Body of pancreas (tissue), 4 donors: ENCODE measurements around the gene TRPV6. TPM values are rescaled to one million over a fixed set of nuclear protein-coding genes. Genes with fewer than 3 reads are reported as not detected.

ENCODE experiments used
- ATAC-seq: fragments of 150-250 bp; one replicate; pipeline ENCODE4 v1.9.1; 2016
- DNase-seq, 4 donors: peaks; one replicate each; pipeline ENCODE4 v3.0.0-alpha.2; 2019
- H3K27ac ChIP-seq, 4 donors: fragments of 200-600 bp; sonication (generic); 1 replicate in 3 of 4; 2 replicates in 1 of 4; pipeline versions ENCODE4 v1.5.1 to v1.6.1; 2016 to 2019; ENCODE audit warnings: mild to moderate bottlenecking in 1 of 4, mixed read lengths in 1 of 4, moderate library complexity in 1 of 4
- H3K27me3 ChIP-seq, 2 donors: fragments of 200-600 bp; sonication (generic); one replicate each; pipeline ENCODE4 v1.6.0; 2016; ENCODE audit warnings: mild to moderate bottlenecking in 1 of 2
- H3K36me3 ChIP-seq, 2 donors: fragments of 200-600 bp; sonication (generic); replicated peaks in 1 of 2; 2 replicates each; pipeline ENCODE4 v1.5.1; 2016; ENCODE audit warnings: low read depth in 2 of 2; ENCODE audit not compliant: insufficient read depth in 1 of 2
- H3K4me1 ChIP-seq: fragments of 200-600 bp; sonication (generic); one replicate; pipeline ENCODE4 v1.6.0; 2016
- H3K4me3 ChIP-seq, 2 donors: fragments of 200-600 bp; sonication (generic); 1 replicate in 1 of 2; 2 replicates in 1 of 2; pipeline ENCODE4 v1.5.1; 2016 to 2019
- H3K9me3 ChIP-seq, 3 donors: fragments of 200-600 bp; sonication (generic); 1 replicate in 2 of 3; 2 replicates in 1 of 3; pipeline ENCODE4 v1.5.1; 2016
- CTCF ChIP-seq, 7 experiments: fragments of 450-650 bp in 4 of 7; fragments of 200-600 bp in 3 of 7; sonication (generic) in 3 of 7; IDR thresholded peaks; one replicate each; pipeline ENCODE4 v1.5.1; 2016 to 2019; ENCODE audit warnings: antibody characterized with exemption in 7 of 7
- POLR2A ChIP-seq, 3 donors: fragments of 450-650 bp; IDR thresholded peaks; one replicate each; pipeline ENCODE4 v1.6.1; 2016; ENCODE audit warnings: antibody characterized with exemption in 3 of 3, mild to moderate bottlenecking in 2 of 3
- WGBS, 2 donors: methylation state at CpG; one replicate each; pipeline ENCODE4 v1.1.5; 2017; 5-methylcytosine and 5-hydroxymethylcytosine counted together
- intact Hi-C: fragments of 100-400 bp; cut with DNase I; formaldehyde crosslinking; loops from one replicate; pipeline ENCODE4 v1.15.1; 2023
- total RNA-seq, 2 donors: library from RNA; depleted of rRNA; stranded (reverse); fragments of >200 nt; gene quantifications; one replicate each; pipeline ENCODE4 v1.1.0, GENCODE V29; 2016

TRPV6 gene
- total RNA-seq, 2 donors from 2014 or later, result 61.7 to 110 TPM

GRCh38 chr7:142833174-142834048, 52.1 kb downstream of the TRPV6 start:
- Histone ChIP-seq H3K4me1 (no peaks in the 10 kb centered on the region), H3K9me3 (no peaks in the 10 kb centered on the region), H3K4me3 (no peak overlapping the region), H3K27me3 (no peaks in the 10 kb centered on the region), H3K27ac (no peak overlapping the region), H3K36me3 (no peaks in the 10 kb centered on the region)
- TF ChIP-seq CTCF (IDR thresholded peaks at IDR 0.05) (no peak), POLR2A (IDR thresholded peaks at IDR 0.05) (no peak)
- no peak for DNase-seq
- WGBS, 2 donors, result 44 to 51% methylated on average over 6 of the region's 6 CpGs
- no peak for ATAC-seq
- intact Hi-C loops, result no loop called here

GRCh38 chr7:142832417-142832816, 53.1 kb downstream of the TRPV6 start:
- WGBS, 2 donors, result 58 to 73% methylated on average over 2 of the region's 2 CpGs
- ATAC-seq (no peak), DNase-seq (no peak)
- Histone ChIP-seq H3K27ac (no peak overlapping the region), H3K4me1 (no peaks in the 10 kb centered on the region), H3K36me3 (no peaks in the 10 kb centered on the region), H3K9me3 (no peaks in the 10 kb centered on the region), H3K4me3 (no peak overlapping the region), H3K27me3 (no peaks in the 10 kb centered on the region)
- intact Hi-C loops, result no loop called here
- TF ChIP-seq CTCF (IDR thresholded peaks at IDR 0.05), result no peak
- no peak for TF ChIP-seq POLR2A (IDR thresholded peaks at IDR 0.05)

GRCh38 chr7:142827951-142828500, 57.5 kb downstream of the TRPV6 start:
- no peaks in the 10 kb centered on the region for H3K36me3 ChIP-seq
- DNase-seq (no peak), ATAC-seq (no peak)
- H3K27me3 ChIP-seq, result no peaks in the 10 kb centered on the region
- H3K27ac ChIP-seq, result no peak overlapping the region
- intact Hi-C loops, result no loop called here
- 25 to 31% methylated on average over 1 of the region's 1 CpG for WGBS, 2 donors
- no peaks in the 10 kb centered on the region for H3K9me3 ChIP-seq
- no peaks in the 10 kb centered on the region for H3K4me1 ChIP-seq
- TF ChIP-seq POLR2A (IDR thresholded peaks at IDR 0.05), result no peak
- no peak for TF ChIP-seq CTCF (IDR thresholded peaks at IDR 0.05)
- no peak overlapping the region for H3K4me3 ChIP-seq

GRCh38 chr7:142822714-142823113, 62.8 kb downstream of the TRPV6 start:
- no peak for ATAC-seq
- WGBS, 2 donors, result 0% methylated on average over 1 of the region's 1 CpG
- no peak for TF ChIP-seq POLR2A (IDR thresholded peaks at IDR 0.05)

More at GRCh38 chr7:142822714-142823113, 62.8 kb downstream of the TRPV6 start:
- DNase-seq, result no peak
- H3K4me1 ChIP-seq, result no peaks in the 10 kb centered on the region
- no peaks in the 10 kb centered on the region for H3K27me3 ChIP-seq
- no peaks in the 10 kb centered on the region for H3K36me3 ChIP-seq
- no peak overlapping the region for H3K4me3 ChIP-seq
- intact Hi-C loops, result no loop called here
- no peaks in the 10 kb centered on the region for H3K9me3 ChIP-seq
- H3K27ac ChIP-seq, result no peak overlapping the region

Other genes with a start within 250 kb of the TRPV6 start
- gene PRSS1, start 136.3 kb downstream of the TRPV6 start, total RNA-seq, result over 10,000 TPM; 29,602 to 44,177 TPM
- gene PRSS2, start 114.8 kb downstream of the TRPV6 start, total RNA-seq, result over 10,000 TPM; 15,993 to 74,693 TPM
- 10 to 100 TPM; 37.1 to 84.0 TPM for gene EPHB6, start 30.7 kb downstream of the TRPV6 start, total RNA-seq
- not detected for gene TRPV5, start 48.0 kb upstream of the TRPV6 start, total RNA-seq
- gene LLCFC1, start 53.7 kb upstream of the TRPV6 start, total RNA-seq, result not detected
- gene KEL, start 76.6 kb upstream of the TRPV6 start, total RNA-seq, result under 1 TPM in 1 of 2 donors, not detected in 1; 0.33 TPM
- gene OR9A2, start 141.4 kb upstream of the TRPV6 start, total RNA-seq, result not detected
- not detected for gene OR6V1, start 166.6 kb upstream of the TRPV6 start, total RNA-seq
- gene PIP, start 246.3 kb upstream of the TRPV6 start, total RNA-seq, result not detected